HUDEP-2 (cell line): Measurements from ENCODE around the gene PDE3A.

ENCODE experiments used
- DNase-seq, 76 experiments: peaks; one replicate each; lab custom pipeline; 2025; ENCODE audit not compliant: unreplicated experiment in 76 of 76; lab: John Stamatoyannopoulos, UW

PDE3A gene

DNA sequence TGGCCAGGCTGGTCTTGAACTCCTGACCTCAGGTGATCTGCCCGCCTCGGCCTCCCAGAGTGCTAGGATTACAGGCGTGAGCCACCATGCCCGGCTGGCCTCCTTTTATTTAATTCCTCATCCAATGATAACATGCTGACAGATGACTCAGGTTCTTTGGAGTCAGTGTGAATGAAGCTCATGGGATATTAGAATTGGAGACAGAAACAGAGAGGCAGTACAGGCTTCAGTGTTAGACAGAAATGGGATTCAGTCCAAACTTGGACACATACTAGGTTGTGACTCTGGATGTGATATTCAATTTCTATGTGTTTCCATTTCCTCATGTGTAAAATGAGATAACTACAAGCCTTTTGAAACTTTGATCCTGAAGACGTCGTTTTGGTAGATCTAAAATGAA, 47.3 kb downstream of the PDE3A start:
- DNase-seq = no peak

GRCh38 chr12:20420557-20420956, 52.2 kb downstream of the PDE3A start:
- DNase-seq = no peak

GRCh38 chr12:20421421-20421820, 53.1 kb downstream of the PDE3A start:
- DNase-seq = no peak

DNA sequence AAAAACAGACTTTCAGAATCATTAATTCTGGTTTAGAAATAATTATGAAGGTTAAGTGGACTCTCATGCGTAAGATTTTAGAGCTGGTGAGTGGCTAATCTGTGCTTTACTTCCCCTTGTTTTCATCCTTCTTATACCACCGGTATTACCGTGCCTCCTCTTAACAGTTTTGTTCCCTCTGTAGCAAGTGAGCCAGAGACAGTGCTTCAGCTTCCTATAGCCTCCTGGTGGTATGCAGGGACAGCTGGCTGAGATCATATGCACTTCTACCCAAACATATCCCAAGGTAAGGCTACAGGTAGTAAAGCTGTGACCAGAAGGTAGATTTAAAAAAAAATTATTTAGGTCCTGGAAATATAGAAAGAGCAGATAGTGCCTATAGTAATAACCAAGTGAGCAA, 55.2 kb downstream of the PDE3A start:
- no peak for DNase-seq

DNA sequence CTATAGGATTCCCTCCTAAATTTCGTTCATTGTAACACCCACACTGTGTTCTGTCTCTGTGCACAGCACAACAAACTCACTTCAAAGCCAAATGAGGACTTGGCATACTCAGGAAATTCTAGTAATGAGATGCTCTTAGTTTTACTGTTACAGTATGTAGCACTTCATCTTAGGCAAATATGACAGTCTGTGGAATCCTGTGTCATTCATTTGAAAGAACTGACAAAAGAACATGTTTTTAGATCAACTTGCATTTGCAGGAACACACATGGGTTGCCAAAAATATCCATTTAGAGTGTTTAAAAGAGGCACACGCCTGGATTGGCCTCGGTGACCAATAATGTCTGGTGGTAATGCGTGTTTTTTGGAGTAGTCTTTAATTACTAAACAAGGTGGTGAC, 56.5 kb downstream of the PDE3A start:
- no peak for DNase-seq

DNA sequence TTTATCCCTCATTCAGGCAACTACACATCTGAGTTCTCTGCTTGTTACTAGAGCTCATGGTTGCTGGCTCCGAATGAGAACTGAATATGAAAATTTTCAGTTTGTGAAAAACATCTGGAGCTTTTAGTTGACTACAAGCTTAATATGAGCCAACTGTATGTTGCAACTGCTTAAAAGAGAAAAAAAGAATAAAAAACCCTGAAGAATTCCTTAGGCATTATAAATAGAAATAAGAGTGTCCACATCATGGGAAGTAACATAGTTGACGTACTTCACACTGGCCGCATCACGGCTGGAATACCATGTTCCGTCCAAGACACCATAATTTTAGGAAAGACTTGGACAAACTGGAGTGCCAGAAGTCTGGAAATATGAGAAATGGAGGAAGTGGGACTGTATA, 57.9 kb downstream of the PDE3A start:
- no peak for DNase-seq

GRCh38 chr12:20426957-20427356, 58.6 kb downstream of the PDE3A start:
- DNase-seq = no peak

DNA sequence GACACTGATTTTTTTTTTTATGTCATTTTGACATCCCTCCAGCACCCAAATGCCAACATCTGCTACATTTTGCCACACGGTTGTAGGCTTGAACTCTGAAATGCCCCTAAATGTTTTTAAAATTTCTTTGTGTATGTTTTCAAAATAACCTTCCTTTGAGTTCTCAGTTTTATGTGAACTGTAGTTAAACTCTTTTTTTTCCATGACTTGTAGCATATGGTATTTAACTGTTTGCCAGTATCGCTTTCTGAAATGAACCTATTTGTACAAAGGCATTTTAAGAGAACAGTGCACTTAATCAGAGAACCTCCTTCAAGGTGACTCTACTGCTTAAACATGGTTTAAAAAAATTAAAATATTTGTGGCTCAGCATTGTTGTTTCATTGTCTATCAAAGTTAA, 61.5 kb downstream of the PDE3A start:
- no peak for DNase-seq

GRCh38 chr12:20432290-20432689, 64.0 kb downstream of the PDE3A start:
- no peak for DNase-seq

DNA sequence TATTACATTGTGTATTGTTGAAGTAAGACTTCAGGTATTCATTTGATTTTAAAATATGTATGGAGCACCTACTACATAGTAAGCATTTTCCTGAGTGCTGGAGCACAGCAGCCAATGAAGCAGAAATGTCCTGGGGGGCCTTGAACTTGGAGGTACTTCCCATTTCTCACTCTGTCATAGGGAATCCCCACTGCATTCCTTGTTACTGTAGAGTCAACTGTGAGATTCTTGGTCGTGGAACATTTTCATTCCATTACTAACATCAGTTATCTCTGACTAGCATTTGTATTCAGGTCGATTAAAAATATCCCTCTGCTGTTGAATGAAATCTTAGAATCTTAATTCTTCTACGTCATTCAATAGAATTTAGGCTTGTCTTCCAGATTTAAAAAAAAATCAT, 66.7 kb downstream of the PDE3A start:
- no peak for DNase-seq

DNA sequence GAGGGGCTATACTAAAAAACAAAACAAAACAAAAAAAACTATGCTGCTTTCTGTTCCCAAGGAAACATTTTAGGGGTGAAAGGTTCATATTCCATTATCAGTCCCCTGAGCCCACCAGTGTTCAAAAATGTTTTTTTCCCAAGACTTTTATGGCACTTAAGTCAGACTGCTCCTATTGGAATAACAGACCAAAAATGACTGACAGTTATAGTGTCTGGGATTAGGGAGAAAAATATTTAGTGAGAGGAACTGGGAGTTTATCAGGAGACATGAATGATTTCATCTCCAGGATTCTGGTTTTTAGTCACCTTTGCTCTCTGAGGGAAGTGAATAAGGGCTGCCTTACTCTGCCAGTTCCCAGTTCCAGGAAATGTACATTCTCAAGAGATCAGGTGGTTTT, 68.0 kb downstream of the PDE3A start:
- no peak for DNase-seq

- no peak for DNase-seq
Observed at GRCh38 chr12:20438299-20438779, 70.0 kb downstream of the PDE3A start.

- no peak for DNase-seq
Observed at GRCh38 chr12:20439626-20440025, 71.3 kb downstream of the PDE3A start.

- no peak for DNase-seq
Observed at GRCh38 chr12:20440408-20440807, 72.1 kb downstream of the PDE3A start.

GRCh38 chr12:20442322-20442721, 74.0 kb downstream of the PDE3A start:
- no peak for DNase-seq

DNA sequence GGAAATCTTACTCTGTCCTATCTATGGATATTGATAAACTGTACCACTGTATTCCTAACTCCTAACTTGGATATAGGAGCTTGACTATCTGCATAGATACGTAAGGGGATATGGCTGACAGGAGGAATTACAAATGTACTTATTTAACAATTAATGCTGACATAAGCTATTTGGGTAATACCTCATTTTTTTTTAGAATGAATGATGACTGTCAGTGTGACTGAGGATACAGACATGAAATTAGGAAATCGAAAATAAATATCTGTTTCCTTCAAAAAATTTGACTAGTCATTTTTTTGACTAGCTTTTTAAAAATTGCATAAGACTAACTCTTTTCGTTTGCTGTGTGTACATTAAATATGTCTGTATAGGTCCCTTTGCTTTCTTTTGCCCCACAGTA, 74.9 kb downstream of the PDE3A start:
- DNase-seq = no peak

DNA sequence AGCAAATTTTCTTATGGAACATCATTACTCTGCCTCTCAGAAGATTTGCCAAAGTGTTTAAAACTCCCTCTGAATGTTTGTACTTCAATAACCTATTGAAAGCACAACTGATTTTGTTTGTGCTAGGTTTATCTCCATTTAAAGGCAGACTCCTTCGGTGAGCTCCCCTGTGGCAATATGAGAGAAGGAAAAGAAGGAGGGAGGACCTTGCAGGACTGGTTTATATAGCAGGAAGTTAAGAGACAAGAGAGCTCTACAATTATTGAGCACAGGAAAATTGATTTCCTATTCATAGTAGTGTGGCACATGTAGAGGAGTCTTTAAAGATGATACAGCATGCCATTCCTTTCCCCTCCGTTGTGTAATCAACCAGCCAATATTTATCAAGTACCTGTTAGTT, 75.5 kb downstream of the PDE3A start:
- no peak for DNase-seq

DNA sequence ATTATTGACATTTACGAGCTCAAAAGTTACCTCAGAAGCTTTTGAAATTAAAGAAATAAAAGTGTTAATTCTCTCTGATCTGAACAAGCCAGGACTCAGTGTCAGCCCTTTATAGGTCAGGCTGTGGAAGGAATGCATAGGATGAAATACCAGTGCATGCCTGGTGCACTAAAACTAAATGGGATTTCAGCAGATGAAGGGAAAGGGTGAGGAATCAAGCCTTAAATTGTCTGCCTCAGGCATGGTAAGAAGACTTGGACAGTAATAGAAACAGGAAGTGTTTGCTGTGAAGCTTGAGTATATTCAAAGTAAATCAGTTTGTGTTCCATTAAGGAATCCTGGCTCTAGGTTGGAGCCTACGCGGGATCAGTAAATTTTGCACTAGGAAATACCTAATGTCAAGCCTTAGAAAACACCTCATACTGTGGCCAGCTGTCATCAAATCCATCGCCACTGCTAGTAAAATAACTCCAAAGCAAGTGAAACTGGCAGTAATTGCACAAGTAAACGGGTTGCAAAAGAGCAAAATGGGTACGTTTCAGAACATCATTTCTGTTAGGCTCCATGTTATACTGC, 76.3 kb downstream of the PDE3A start:
- no peak for DNase-seq

GRCh38 chr12:20445687-20446086, 77.3 kb downstream of the PDE3A start:
- no peak for DNase-seq

GRCh38 chr12:20446836-20447235, 78.5 kb downstream of the PDE3A start:
- DNase-seq = no peak

DNA sequence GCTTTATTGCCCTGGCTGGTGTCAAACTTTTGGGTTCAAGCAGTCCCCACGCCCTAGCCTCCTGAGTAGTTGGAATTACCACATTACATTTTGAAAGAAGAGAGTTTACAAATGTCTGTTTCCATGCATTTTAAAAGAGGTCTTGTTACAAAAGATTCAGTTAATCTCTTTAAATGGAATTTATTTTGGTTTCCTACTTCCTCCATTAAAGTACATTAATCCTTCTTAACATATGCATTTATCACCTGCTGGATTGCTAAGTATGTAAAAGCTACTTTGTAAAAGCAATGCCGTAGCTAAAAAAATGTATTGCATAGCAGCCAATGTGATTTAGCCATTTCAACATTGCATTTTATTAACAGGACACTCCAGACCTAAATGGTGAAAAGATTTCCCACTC, 80.4 kb downstream of the PDE3A start:
- no peak for DNase-seq

GRCh38 chr12:20450591-20451180, 82.3 kb downstream of the PDE3A start:
- DNase-seq = no peak

- DNase-seq = no peak
Observed at GRCh38 chr12:20451761-20452160, 83.4 kb downstream of the PDE3A start.
